Measurements from ENCODE around the gene ALKBH6.
A peak's percentile ranks its signal among the peaks of the same experiment; 100 is the strongest.
"Not testable (repeated sequence)": the region's sequence is repeated elsewhere in the genome, so short reads cannot be mapped to it uniquely, and the experiment has no call there.

The ALKBH6 gene

GRCh38 chr19:35991731-35992450, 22.1 kb downstream of the ALKBH6 start:
- DNase-seq (ENCODE audit: low read depth, low spot score) = no peak
- no peaks in the 10 kb centered on the region for H3K36me3 ChIP-seq (ENCODE audit: control insufficient read depth, insufficient read depth, low read length)
- no peaks in the 10 kb centered on the region for H3K4me1 ChIP-seq (ENCODE audit: control insufficient read depth, insufficient read depth, low read length)
- no peak overlapping the region for H3K4me3 ChIP-seq (ENCODE audit: low read length)
- H3K27me3 ChIP-seq (ENCODE audit: control insufficient read depth, insufficient read depth, low read length) = no peaks in the 10 kb centered on the region
- H3K9me3 ChIP-seq (ENCODE audit: control insufficient read depth, insufficient read depth, low read length) = no peaks in the 10 kb centered on the region
- no CpG with 5 or more reads among the region's 7 CpGs for WGBS (ENCODE audit: insufficient coverage, insufficient read length)
- no peak overlapping the region for H3K27ac ChIP-seq (ENCODE audit: low read length)

- Histone ChIP-seq H3K4me1 (ENCODE audit: control insufficient read depth, insufficient read depth, low read length) (no peaks in the 10 kb centered on the region), H3K27ac (ENCODE audit: low read length) (no peak overlapping the region), H3K9me3 (ENCODE audit: control insufficient read depth, insufficient read depth, low read length) (no peaks in the 10 kb centered on the region), H3K36me3 (ENCODE audit: control insufficient read depth, insufficient read depth, low read length) (no peaks in the 10 kb centered on the region), H3K27me3 (ENCODE audit: control insufficient read depth, insufficient read depth, low read length) (no peaks in the 10 kb centered on the region), H3K4me3 (ENCODE audit: low read length) (no peak overlapping the region)
- DNase-seq (ENCODE audit: low read depth, low spot score) = no peak
- no CpG with 5 or more reads among the region's 10 CpGs for WGBS (ENCODE audit: insufficient coverage, insufficient read length)
These were observed 23.0 kb downstream of the ALKBH6 start for GRCh38 chr19:35990771-35991730.

- no peaks in the 10 kb centered on the region for H3K9me3 ChIP-seq (ENCODE audit: control insufficient read depth, insufficient read depth, low read length)
- H3K27ac ChIP-seq (ENCODE audit: low read length) = no peak overlapping the region
- no peaks in the 10 kb centered on the region for H3K4me1 ChIP-seq (ENCODE audit: control insufficient read depth, insufficient read depth, low read length)
- no peaks in the 10 kb centered on the region for H3K36me3 ChIP-seq (ENCODE audit: control insufficient read depth, insufficient read depth, low read length)
- no peak for DNase-seq (ENCODE audit: low read depth, low spot score)
- WGBS (ENCODE audit: insufficient coverage, insufficient read length) = no CpG with 5 or more reads among the region's 4 CpGs
- no peak overlapping the region for H3K4me3 ChIP-seq (ENCODE audit: low read length)
- no peaks in the 10 kb centered on the region for H3K27me3 ChIP-seq (ENCODE audit: control insufficient read depth, insufficient read depth, low read length)
These were observed 23.9 kb downstream of the ALKBH6 start for GRCh38 chr19:35990156-35990555.

- no peaks in the 10 kb centered on the region for H3K27me3 ChIP-seq (ENCODE audit: control insufficient read depth, insufficient read depth, low read length)
- H3K9me3 ChIP-seq (ENCODE audit: control insufficient read depth, insufficient read depth, low read length) = no peaks in the 10 kb centered on the region
- no peak overlapping the region for H3K27ac ChIP-seq (ENCODE audit: low read length)
- DNase-seq (ENCODE audit: low read depth, low spot score) = no peak
- no CpG with 5 or more reads among the region's 3 CpGs for WGBS (ENCODE audit: insufficient coverage, insufficient read length)
- no peaks in the 10 kb centered on the region for H3K36me3 ChIP-seq (ENCODE audit: control insufficient read depth, insufficient read depth, low read length)
- H3K4me3 ChIP-seq (ENCODE audit: low read length) = no peak overlapping the region
- no peaks in the 10 kb centered on the region for H3K4me1 ChIP-seq (ENCODE audit: control insufficient read depth, insufficient read depth, low read length)
These were observed 25.2 kb downstream of the ALKBH6 start for GRCh38 chr19:35988824-35989223.

GRCh38 chr19:35987571-35987896, 26.5 kb downstream of the ALKBH6 start:
- Histone ChIP-seq H3K27me3 (ENCODE audit: control insufficient read depth, insufficient read depth, low read length) (no peaks in the 10 kb centered on the region), H3K36me3 (ENCODE audit: control insufficient read depth, insufficient read depth, low read length) (no peaks in the 10 kb centered on the region), H3K27ac (ENCODE audit: low read length) (no peak overlapping the region), H3K4me1 (ENCODE audit: control insufficient read depth, insufficient read depth, low read length) (no peaks in the 10 kb centered on the region), H3K4me3 (ENCODE audit: low read length) (no peak overlapping the region; the same call in 1 of the 2 replicates), H3K9me3 (ENCODE audit: control insufficient read depth, insufficient read depth, low read length) (no peaks in the 10 kb centered on the region)
- no peak for DNase-seq (ENCODE audit: low read depth, low spot score)
- WGBS (ENCODE audit: insufficient coverage, insufficient read length) = no CpG with 5 or more reads among the region's 8 CpGs

GRCh38 chr19:35986664-35987570, 27.1 kb downstream of the ALKBH6 start:
- H3K4me3 ChIP-seq (ENCODE audit: low read length) = peak overlapping the region; percentile 34; the same call in 1 of the 2 replicates
- no CpG with 5 or more reads among the region's 54 CpGs for WGBS (ENCODE audit: insufficient coverage, insufficient read length)

GRCh38 chr19:35986111-35986510, 27.9 kb downstream of the ALKBH6 start:
- Histone ChIP-seq H3K4me3 (ENCODE audit: low read length) (no peak overlapping the region), H3K27ac (ENCODE audit: low read length) (no peak overlapping the region), H3K36me3 (ENCODE audit: control insufficient read depth, insufficient read depth, low read length) (no peaks in the 10 kb centered on the region), H3K9me3 (ENCODE audit: control insufficient read depth, insufficient read depth, low read length) (no peaks in the 10 kb centered on the region), H3K27me3 (ENCODE audit: control insufficient read depth, insufficient read depth, low read length) (no peaks in the 10 kb centered on the region), H3K4me1 (ENCODE audit: control insufficient read depth, insufficient read depth, low read length) (no peaks in the 10 kb centered on the region)
- WGBS (ENCODE audit: insufficient coverage, insufficient read length) = no CpG with 5 or more reads among the region's 5 CpGs
- DNase-seq (ENCODE audit: low read depth, low spot score) = no peak

More at GRCh38 chr19:35986664-35987570, 27.1 kb downstream of the ALKBH6 start:
- Histone ChIP-seq H3K9me3 (ENCODE audit: control insufficient read depth, insufficient read depth, low read length) (no peaks in the 10 kb centered on the region), H3K27ac (ENCODE audit: low read length) (no peak overlapping the region), H3K4me1 (ENCODE audit: control insufficient read depth, insufficient read depth, low read length) (no peaks in the 10 kb centered on the region), H3K27me3 (ENCODE audit: control insufficient read depth, insufficient read depth, low read length) (no peaks in the 10 kb centered on the region), H3K36me3 (ENCODE audit: control insufficient read depth, insufficient read depth, low read length) (no peaks in the 10 kb centered on the region)
- no peak for DNase-seq (ENCODE audit: low read depth, low spot score)

- WGBS (ENCODE audit: insufficient coverage, insufficient read length) = no CpG with 5 or more reads among the region's 8 CpGs
These were observed 30.8 kb downstream of the ALKBH6 start for GRCh38 chr19:35983177-35983576.

GRCh38 chr19:35980997-35981396, 33.0 kb downstream of the ALKBH6 start:
- H3K9me3 ChIP-seq (ENCODE audit: control insufficient read depth, insufficient read depth, low read length); H3K36me3 ChIP-seq (ENCODE audit: control insufficient read depth, insufficient read depth, low read length); H3K4me1 ChIP-seq (ENCODE audit: control insufficient read depth, insufficient read depth, low read length); DNase-seq (ENCODE audit: low read depth, low spot score); H3K27me3 ChIP-seq (ENCODE audit: control insufficient read depth, insufficient read depth, low read length); H3K4me3 ChIP-seq (ENCODE audit: low read length); H3K27ac ChIP-seq (ENCODE audit: low read length): not testable (repeated sequence)
- no CpG with 5 or more reads among the region's 4 CpGs for WGBS (ENCODE audit: insufficient coverage, insufficient read length)

More at GRCh38 chr19:35983177-35983576, 30.8 kb downstream of the ALKBH6 start:
- no peak for DNase-seq (ENCODE audit: low read depth, low spot score)
- Histone ChIP-seq H3K36me3 (ENCODE audit: control insufficient read depth, insufficient read depth, low read length) (no peaks in the 10 kb centered on the region), H3K4me1 (ENCODE audit: control insufficient read depth, insufficient read depth, low read length) (peaks cover 2% of the 10 kb centered on the region; the same call in 1 of the 2 replicates), H3K27me3 (ENCODE audit: control insufficient read depth, insufficient read depth, low read length) (no peaks in the 10 kb centered on the region), H3K9me3 (ENCODE audit: control insufficient read depth, insufficient read depth, low read length) (no peaks in the 10 kb centered on the region), H3K4me3 (ENCODE audit: low read length) (no peak overlapping the region), H3K27ac (ENCODE audit: low read length) (no peak overlapping the region)

- Histone ChIP-seq H3K4me1 (ENCODE audit: control insufficient read depth, insufficient read depth, low read length) (peaks cover 2% of the 10 kb centered on the region; the same call in 1 of the 2 replicates), H3K27me3 (ENCODE audit: control insufficient read depth, insufficient read depth, low read length) (no peaks in the 10 kb centered on the region), H3K36me3 (ENCODE audit: control insufficient read depth, insufficient read depth, low read length) (no peaks in the 10 kb centered on the region), H3K4me3 (ENCODE audit: low read length) (no peak overlapping the region), H3K27ac (ENCODE audit: low read length) (no peak overlapping the region), H3K9me3 (ENCODE audit: control insufficient read depth, insufficient read depth, low read length) (no peaks in the 10 kb centered on the region)
- DNase-seq (ENCODE audit: low read depth, low spot score) = no peak
- whole genome bisulfite sequencing (ENCODE audit: insufficient coverage, insufficient read length) = no CpG with 5 or more reads among the region's 20 CpGs
These were observed 35.1 kb downstream of the ALKBH6 start for GRCh38 chr19:35978832-35979365.

Measured in iPS DF 6.9 (cell line).